Upper lobe of left lung (tissue), 6 donors: Measurements from ENCODE around the gene CDHR2. TPM values are rescaled to one million over a fixed set of nuclear protein-coding genes. Genes with fewer than 3 reads are reported as not detected.

Source experiments
- ATAC-seq, 2 donors: fragments of 200-7000 bp; cut with Tn5 transposase; one replicate each; pipeline ENCODE4 v1.9.1; 2022; ENCODE audit warnings: mild to moderate bottlenecking in 2 of 2, moderate library complexity in 2 of 2; ENCODE audit not compliant: low FRiP score in 2 of 2
- DNase-seq, 2 donors: peaks; one replicate each; pipeline ENCODE4 v3.0.0-alpha.2; 2019 to 2020
- H3K27ac ChIP-seq, 4 donors: fragments of 200-600 bp; sonication (generic); one replicate each; pipeline ENCODE4 v1.5.1; 2016 to 2019
- H3K27me3 ChIP-seq, 4 donors: fragments of 200-600 bp; sonication (generic); one replicate each; pipeline ENCODE4 v1.5.1; 2017 to 2019
- H3K36me3 ChIP-seq, 4 donors: fragments of 200-600 bp; sonication (generic); one replicate each; pipeline ENCODE4 v1.5.1; 2016 to 2019
- H3K4me1 ChIP-seq, 4 donors: fragments of 200-600 bp; sonication (generic); one replicate each; pipeline ENCODE4 v1.5.1; 2018 to 2019
- H3K4me3 ChIP-seq, 4 donors: fragments of 200-600 bp; sonication (generic); one replicate each; pipeline ENCODE4 v1.5.1; 2017 to 2019; ENCODE audit warnings: mild to moderate bottlenecking in 2 of 4, moderate library complexity in 1 of 4
- H3K9me3 ChIP-seq, 4 donors: fragments of 200-600 bp; sonication (generic); one replicate each; pipeline ENCODE4 v1.5.1; 2018 to 2019
- EP300 ChIP-seq, 4 donors: sonication (generic); formaldehyde crosslinking; IDR thresholded peaks; one replicate each; pipeline ENCODE4 v1.5.1; 2017; ENCODE audit warnings: antibody characterized with exemption in 4 of 4, control low read depth in 2 of 4
- POLR2A ChIP-seq, 4 donors: fragments of 450-650 bp; IDR thresholded peaks; one replicate each; pipeline ENCODE4 v1.5.1; 2016 to 2017; ENCODE audit warnings: antibody characterized with exemption in 4 of 4, mild to moderate bottlenecking in 2 of 4
- POLR2AphosphoS5 ChIP-seq, 2 donors: sonication (generic); formaldehyde crosslinking; IDR thresholded peaks; one replicate each; pipeline ENCODE4 v1.5.1; 2017; ENCODE audit warnings: antibody characterized with exemption in 2 of 2
- WGBS, 2 donors: methylation state at CpG; one replicate each; pipeline ENCODE4 v1.1.5; 2017 to 2018; 5-methylcytosine and 5-hydroxymethylcytosine counted together
- total RNA-seq, 6 donors: library from RNA; depleted of rRNA in 4 of 6; stranded (reverse); fragments of >200 nt in 4 of 6; gene quantifications; one replicate each; pipeline versions ENCODE4 v1.1.0 to v1.2.1, GENCODE V29; 2016 to 2021
- TF ChIP-seq, protein P1 (sequence below), 6 experiments: fragments of 450-650 bp in 4 of 6; fragments of 200-600 bp in 2 of 6; sonication (generic) in 2 of 6; IDR thresholded peaks; one replicate each; pipeline ENCODE4 v1.5.1; 2016 to 2019; ENCODE audit warnings: antibody characterized with exemption in 6 of 6
- donor health status: DM: no; HTN: no; CAD: no; lungs with moderate emphysema.
- donor health status: DM: no; HTN: yes; CAD: no; lungs with severe emphysema.

The CDHR2 gene, protein sequence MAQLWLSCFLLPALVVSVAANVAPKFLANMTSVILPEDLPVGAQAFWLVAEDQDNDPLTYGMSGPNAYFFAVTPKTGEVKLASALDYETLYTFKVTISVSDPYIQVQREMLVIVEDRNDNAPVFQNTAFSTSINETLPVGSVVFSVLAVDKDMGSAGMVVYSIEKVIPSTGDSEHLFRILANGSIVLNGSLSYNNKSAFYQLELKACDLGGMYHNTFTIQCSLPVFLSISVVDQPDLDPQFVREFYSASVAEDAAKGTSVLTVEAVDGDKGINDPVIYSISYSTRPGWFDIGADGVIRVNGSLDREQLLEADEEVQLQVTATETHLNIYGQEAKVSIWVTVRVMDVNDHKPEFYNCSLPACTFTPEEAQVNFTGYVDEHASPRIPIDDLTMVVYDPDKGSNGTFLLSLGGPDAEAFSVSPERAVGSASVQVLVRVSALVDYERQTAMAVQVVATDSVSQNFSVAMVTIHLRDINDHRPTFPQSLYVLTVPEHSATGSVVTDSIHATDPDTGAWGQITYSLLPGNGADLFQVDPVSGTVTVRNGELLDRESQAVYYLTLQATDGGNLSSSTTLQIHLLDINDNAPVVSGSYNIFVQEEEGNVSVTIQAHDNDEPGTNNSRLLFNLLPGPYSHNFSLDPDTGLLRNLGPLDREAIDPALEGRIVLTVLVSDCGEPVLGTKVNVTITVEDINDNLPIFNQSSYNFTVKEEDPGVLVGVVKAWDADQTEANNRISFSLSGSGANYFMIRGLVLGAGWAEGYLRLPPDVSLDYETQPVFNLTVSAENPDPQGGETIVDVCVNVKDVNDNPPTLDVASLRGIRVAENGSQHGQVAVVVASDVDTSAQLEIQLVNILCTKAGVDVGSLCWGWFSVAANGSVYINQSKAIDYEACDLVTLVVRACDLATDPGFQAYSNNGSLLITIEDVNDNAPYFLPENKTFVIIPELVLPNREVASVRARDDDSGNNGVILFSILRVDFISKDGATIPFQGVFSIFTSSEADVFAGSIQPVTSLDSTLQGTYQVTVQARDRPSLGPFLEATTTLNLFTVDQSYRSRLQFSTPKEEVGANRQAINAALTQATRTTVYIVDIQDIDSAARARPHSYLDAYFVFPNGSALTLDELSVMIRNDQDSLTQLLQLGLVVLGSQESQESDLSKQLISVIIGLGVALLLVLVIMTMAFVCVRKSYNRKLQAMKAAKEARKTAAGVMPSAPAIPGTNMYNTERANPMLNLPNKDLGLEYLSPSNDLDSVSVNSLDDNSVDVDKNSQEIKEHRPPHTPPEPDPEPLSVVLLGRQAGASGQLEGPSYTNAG (N-terminal part only)
- under 1 TPM in 2 of 6 donors, not detected in 4; 0.30 to 0.34 TPM for total RNA-seq

DNA sequence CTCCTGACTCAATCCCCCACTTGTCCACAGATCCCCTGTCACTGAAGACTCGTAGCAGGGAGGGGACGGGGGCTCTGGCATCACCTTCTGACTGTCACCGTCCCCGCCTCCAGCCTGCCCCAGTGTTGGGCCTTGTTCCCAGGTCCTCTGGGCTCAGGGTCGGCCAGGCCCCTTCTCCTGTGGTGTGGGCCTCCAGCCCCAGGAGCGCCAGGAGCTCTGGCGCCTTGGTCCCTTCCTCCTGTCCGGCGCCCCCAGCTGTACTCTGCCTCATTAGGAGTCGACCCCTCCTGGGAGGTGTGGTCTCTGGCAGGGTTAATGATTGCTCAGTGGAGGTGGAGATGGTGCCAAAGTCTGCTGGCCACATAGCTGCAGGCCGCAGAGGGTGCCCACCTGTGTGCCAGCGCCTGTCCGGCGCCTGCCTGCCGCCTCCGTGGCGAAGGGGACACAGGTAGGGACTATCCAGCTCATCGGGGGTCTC, at the start of gene CDHR2:
Gene CDHR2, plus strand, starts transcription at position 376 of the 478 bp plus-strand sequence. CDS start 16,011 bp downstream, outside the sequence.
- TF ChIP-seq EP300 (IDR thresholded peaks at IDR 0.05) = no peak
- DNase-seq = no peak
- WGBS, 2 donors = 74% methylated on average over 9 to 18 of the region's 18 CpGs

DNA sequence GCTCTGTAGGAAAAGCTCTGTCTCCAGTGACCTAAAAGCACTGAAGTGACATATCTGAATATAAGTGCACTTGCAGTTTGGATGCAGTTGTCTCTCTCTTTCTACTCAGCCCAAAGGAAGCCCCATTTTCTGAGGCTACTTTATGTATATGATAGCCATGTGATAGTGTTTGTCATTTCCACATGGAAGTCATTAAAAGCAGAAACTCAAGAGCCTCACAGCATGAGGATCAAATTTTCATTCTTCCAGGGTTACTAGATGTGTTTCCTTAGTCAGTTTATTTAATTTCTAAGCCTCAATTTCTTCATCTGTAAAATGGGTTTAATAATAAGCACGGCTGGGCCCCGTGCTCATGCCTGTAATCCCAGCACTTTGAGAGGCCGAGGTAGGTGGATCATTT, 48.6 kb upstream of the CDHR2 start:
- TF ChIP-seq EP300 (IDR thresholded peaks at IDR 0.05) (no peak), POLR2A (IDR thresholded peaks at IDR 0.05) (no peak), POLR2AphosphoS5 (IDR thresholded peaks at IDR 0.05) (no peak)
- TF ChIP-seq, protein P1, sequence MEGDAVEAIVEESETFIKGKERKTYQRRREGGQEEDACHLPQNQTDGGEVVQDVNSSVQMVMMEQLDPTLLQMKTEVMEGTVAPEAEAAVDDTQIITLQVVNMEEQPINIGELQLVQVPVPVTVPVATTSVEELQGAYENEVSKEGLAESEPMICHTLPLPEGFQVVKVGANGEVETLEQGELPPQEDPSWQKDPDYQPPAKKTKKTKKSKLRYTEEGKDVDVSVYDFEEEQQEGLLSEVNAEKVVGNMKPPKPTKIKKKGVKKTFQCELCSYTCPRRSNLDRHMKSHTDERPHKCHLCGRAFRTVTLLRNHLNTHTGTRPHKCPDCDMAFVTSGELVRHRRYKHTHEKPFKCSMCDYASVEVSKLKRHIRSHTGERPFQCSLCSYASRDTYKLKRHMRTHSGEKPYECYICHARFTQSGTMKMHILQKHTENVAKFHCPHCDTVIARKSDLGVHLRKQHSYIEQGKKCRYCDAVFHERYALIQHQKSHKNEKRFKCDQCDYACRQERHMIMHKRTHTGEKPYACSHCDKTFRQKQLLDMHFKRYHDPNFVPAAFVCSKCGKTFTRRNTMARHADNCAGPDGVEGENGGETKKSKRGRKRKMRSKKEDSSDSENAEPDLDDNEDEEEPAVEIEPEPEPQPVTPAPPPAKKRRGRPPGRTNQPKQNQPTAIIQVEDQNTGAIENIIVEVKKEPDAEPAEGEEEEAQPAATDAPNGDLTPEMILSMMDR (IDR thresholded peaks at IDR 0.05) = no peak
- Histone ChIP-seq H3K27me3 (no peaks in the 10 kb centered on the region), H3K4me3 (no peak overlapping the region), H3K36me3 (peaks cover 57 to 100% (median 78%) of the 10 kb centered on the region in 4 donors), H3K9me3 (no peaks in the 10 kb centered on the region), H3K4me1 (no peaks in the 10 kb centered on the region), H3K27ac (no peak overlapping the region)
- DNase-seq = no peak
- no peak for ATAC-seq
- WGBS, 2 donors = 95 to 96% methylated on average over 3 of the region's 3 CpGs

More for the DNA sequence above, at the start of gene CDHR2:
- no peak for ATAC-seq
- no peaks in the 10 kb centered on the region for H3K9me3 ChIP-seq
- peak within 1 kb of the TSS in 1 of 4 donors; percentile 52 for H3K27ac ChIP-seq
- H3K4me1 ChIP-seq = peaks cover 0 to 5% (median 3%) of the 10 kb centered on the region in 4 donors
- H3K4me3 ChIP-seq = no peak within 1 kb of the TSS
- H3K27me3 ChIP-seq = no peaks in the 10 kb centered on the region
- no peaks in the 10 kb centered on the region for H3K36me3 ChIP-seq

DNA sequence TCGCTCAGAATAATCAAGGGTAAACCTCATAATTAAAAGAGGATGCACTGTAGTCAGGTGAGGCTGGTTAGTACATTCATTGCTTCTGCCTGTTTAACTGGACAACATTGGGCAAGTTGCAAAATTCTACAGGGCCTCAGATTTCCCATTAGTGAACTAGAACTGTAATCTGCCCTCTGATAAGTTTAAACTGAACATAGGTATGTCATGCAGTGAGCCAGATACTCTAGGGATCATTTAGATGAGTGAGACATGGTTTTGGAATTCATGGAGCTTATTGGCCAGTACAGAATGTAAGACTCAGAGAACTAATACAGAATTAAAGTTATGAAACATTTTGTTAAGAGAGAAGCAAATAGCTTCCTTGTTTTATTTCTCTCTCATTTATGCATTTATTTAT, 47.8 kb upstream of the CDHR2 start:
- WGBS, 2 donors = 100% methylated on average over 1 of the region's 1 CpG
- ATAC-seq (peak in 1 of 2 donors; percentile 41), DNase-seq (no peak)
- Histone ChIP-seq H3K27me3 (no peaks in the 10 kb centered on the region), H3K36me3 (peaks cover 48 to 97% (median 71%) of the 10 kb centered on the region in 4 donors), H3K9me3 (no peaks in the 10 kb centered on the region), H3K4me3 (no peak overlapping the region), H3K4me1 (no peaks in the 10 kb centered on the region), H3K27ac (no peak overlapping the region)
- no peak for TF ChIP-seq EP300 (IDR thresholded peaks at IDR 0.05)
- no peak for TF ChIP-seq POLR2AphosphoS5 (IDR thresholded peaks at IDR 0.05)
- TF ChIP-seq POLR2A (IDR thresholded peaks at IDR 0.05) = no peak
- TF ChIP-seq, protein P1 (IDR thresholded peaks at IDR 0.05) = no peak

DNA sequence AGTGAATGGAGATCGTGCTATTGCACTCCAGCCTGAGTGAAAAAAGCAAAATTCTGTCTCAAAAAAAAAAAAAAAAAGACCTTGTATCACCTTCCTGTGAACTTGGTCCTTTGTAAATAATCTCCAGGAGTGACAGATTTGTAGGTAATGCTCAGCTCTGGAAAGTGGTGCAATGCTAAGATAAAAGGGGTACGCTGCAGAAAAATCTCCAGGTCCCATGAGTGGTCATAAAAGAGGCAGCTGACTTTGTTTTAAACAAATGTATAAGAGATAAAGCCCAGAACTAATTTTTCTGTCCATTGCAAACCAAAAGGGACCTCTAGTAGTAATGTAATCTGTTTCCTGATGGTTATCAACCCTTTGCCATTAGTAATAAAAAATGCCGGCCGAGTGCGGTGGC, 45.6 kb upstream of the CDHR2 start:
- H3K36me3 ChIP-seq = peaks cover 48 to 97% (median 79%) of the 10 kb centered on the region in 4 donors
- H3K4me3 ChIP-seq = no peak overlapping the region
- TF ChIP-seq, protein P1 (IDR thresholded peaks at IDR 0.05) = no peak
- TF ChIP-seq POLR2AphosphoS5 (IDR thresholded peaks at IDR 0.05) (no peak), EP300 (IDR thresholded peaks at IDR 0.05) (no peak), POLR2A (IDR thresholded peaks at IDR 0.05) (no peak)
- no peaks in the 10 kb centered on the region for H3K4me1 ChIP-seq
- H3K27ac ChIP-seq = no peak overlapping the region
- DNase-seq (no peak), ATAC-seq (no peak)
- no peaks in the 10 kb centered on the region for H3K27me3 ChIP-seq
- 94 to 100% methylated on average over 5 of the region's 5 CpGs for WGBS, 2 donors
- no peaks in the 10 kb centered on the region for H3K9me3 ChIP-seq
